ENCODE data around the gene HEY2.
"Not testable (repeated sequence)": the region's sequence is repeated elsewhere in the genome, so short reads cannot be mapped to it uniquely, and the experiment has no call there.

HEY2 gene

GRCh38 chr6:125749173-125749864 lies at the start of gene HEY2:
Gene HEY2, plus strand, starts transcription at chr6:125749632. Its CDS starts 145 bp downstream, at chr6:125749777.
- TF ChIP-seq SP1 (IDR thresholded peaks at IDR 0.05) = no peak
- no peak for TF ChIP-seq FOXK2 (IDR thresholded peaks at IDR 0.05)
- TF ChIP-seq BHLHE40 (IDR thresholded peaks at IDR 0.05; ENCODE audit: borderline replicate concordance) = no peak
- TF ChIP-seq ZNF384 (IDR thresholded peaks at IDR 0.05) = no peak
- peak; percentile 80 for TF ChIP-seq L3MBTL2 (conservative IDR thresholded peaks at IDR 0.05)
- TF ChIP-seq CTBP1 (IDR thresholded peaks at IDR 0.05; ENCODE audit: borderline replicate concordance) = peak; percentile 70
- no peak for TF ChIP-seq SUZ12 (IDR thresholded peaks at IDR 0.05)
- TF ChIP-seq PKNOX1 (IDR thresholded peaks at IDR 0.05) = no peak
- peak; percentile 56; the same call in 1 of the 2 replicates for TF ChIP-seq ARNT (IDR thresholded peaks at IDR 0.05)
- no peak for TF ChIP-seq NFRKB (IDR thresholded peaks at IDR 0.05)
- no peak for TF ChIP-seq HDGF (IDR thresholded peaks at IDR 0.05; ENCODE audit: borderline replicate concordance)
- TF ChIP-seq TARDBP (IDR thresholded peaks at IDR 0.05) = peak; percentile 81
- peak; percentile 95 for TF ChIP-seq FOXM1 (IDR thresholded peaks at IDR 0.05; ENCODE audit: borderline replicate concordance)
- TF ChIP-seq ELF4 (IDR thresholded peaks at IDR 0.05) = no peak
- no peak for TF ChIP-seq FOXA1 (IDR thresholded peaks at IDR 0.05)
- peak; percentile 72; the same call in 1 of the 2 replicates for TF ChIP-seq LEF1 (IDR thresholded peaks at IDR 0.05; ENCODE audit: borderline replicate concordance)
- ChIA-PET POLR2A (interaction anchor here (1.1 to 1.8 kb wide), 2 partner anchors 165 to 237 kb away, joined by 3 to 4 read pairs; no protein-coding TSS in a partner anchor), CTCF (no interaction called here)
- DNase-seq (ENCODE audit: extremely low spot score) = peak; percentile 96

GRCh38 chr6:125700581-125701353 lies 48.7 kb upstream of the HEY2 start:
- no peak for TF ChIP-seq ARNT (IDR thresholded peaks at IDR 0.05)
- TF ChIP-seq SUZ12 (IDR thresholded peaks at IDR 0.05) = no peak
- TF ChIP-seq FOXM1 (IDR thresholded peaks at IDR 0.05; ENCODE audit: borderline replicate concordance) = no peak
- no peak for TF ChIP-seq FOXA1 (IDR thresholded peaks at IDR 0.05)
- ChIA-PET POLR2A (no interaction called here), CTCF (no interaction called here)
- no peak for DNase-seq (ENCODE audit: extremely low spot score)

- POLR2A ChIA-PET = no interaction called here
- TF ChIP-seq NFRKB (IDR thresholded peaks at IDR 0.05) = no peak
- TF ChIP-seq SP1 (IDR thresholded peaks at IDR 0.05) = no peak
- TF ChIP-seq FOXK2 (IDR thresholded peaks at IDR 0.05) = no peak
- TF ChIP-seq TARDBP (IDR thresholded peaks at IDR 0.05) = no peak
- TF ChIP-seq PKNOX1 (IDR thresholded peaks at IDR 0.05) = no peak
- TF ChIP-seq ARNT (IDR thresholded peaks at IDR 0.05) = no peak
- TF ChIP-seq FOXM1 (IDR thresholded peaks at IDR 0.05; ENCODE audit: borderline replicate concordance) = no peak
- no peak for TF ChIP-seq LEF1 (IDR thresholded peaks at IDR 0.05; ENCODE audit: borderline replicate concordance)
- no peak for TF ChIP-seq HDGF (IDR thresholded peaks at IDR 0.05; ENCODE audit: borderline replicate concordance)
- no peak for TF ChIP-seq CTBP1 (IDR thresholded peaks at IDR 0.05; ENCODE audit: borderline replicate concordance)
- no peak for TF ChIP-seq L3MBTL2 (conservative IDR thresholded peaks at IDR 0.05)
- no peak for TF ChIP-seq ELF4 (IDR thresholded peaks at IDR 0.05)
- TF ChIP-seq SUZ12 (IDR thresholded peaks at IDR 0.05) = no peak
- DNase-seq (ENCODE audit: extremely low spot score) = no peak
- CTCF ChIA-PET = no interaction called here
Observed at GRCh38 chr6:125701354-125701668, 48.1 kb upstream of the HEY2 start.

GRCh38 chr6:125703882-125704281 lies 45.5 kb upstream of the HEY2 start:
- POLR2A ChIA-PET; DNase-seq (ENCODE audit: extremely low spot score); CTCF ChIA-PET: not testable (repeated sequence)

GRCh38 chr6:125707615-125708243 lies 41.7 kb upstream of the HEY2 start:
- DNase-seq (ENCODE audit: extremely low spot score) = no peak
- ChIA-PET POLR2A (no interaction called here), CTCF (no interaction called here)
- no peak for TF ChIP-seq TARDBP (IDR thresholded peaks at IDR 0.05)
- no peak for TF ChIP-seq L3MBTL2 (conservative IDR thresholded peaks at IDR 0.05)
- TF ChIP-seq SP1 (IDR thresholded peaks at IDR 0.05) = no peak
- TF ChIP-seq LEF1 (IDR thresholded peaks at IDR 0.05; ENCODE audit: borderline replicate concordance) = no peak
- TF ChIP-seq ELF4 (IDR thresholded peaks at IDR 0.05) = no peak
- no peak for TF ChIP-seq PKNOX1 (IDR thresholded peaks at IDR 0.05)
- TF ChIP-seq FOXA1 (IDR thresholded peaks at IDR 0.05) = no peak
- no peak for TF ChIP-seq FOXM1 (IDR thresholded peaks at IDR 0.05; ENCODE audit: borderline replicate concordance)
- TF ChIP-seq CTBP1 (IDR thresholded peaks at IDR 0.05; ENCODE audit: borderline replicate concordance) = no peak
- TF ChIP-seq ARNT (IDR thresholded peaks at IDR 0.05) = no peak

GRCh38 chr6:125711013-125711675 lies 38.3 kb upstream of the HEY2 start:
- ChIA-PET POLR2A (no interaction called here), CTCF (no interaction called here)
- no peak for DNase-seq (ENCODE audit: extremely low spot score)
- no peak for TF ChIP-seq L3MBTL2 (conservative IDR thresholded peaks at IDR 0.05)
- TF ChIP-seq SUZ12 (IDR thresholded peaks at IDR 0.05) = no peak
- TF ChIP-seq ZNF384 (IDR thresholded peaks at IDR 0.05) = no peak
- no peak for TF ChIP-seq HDGF (IDR thresholded peaks at IDR 0.05; ENCODE audit: borderline replicate concordance)
- no peak for TF ChIP-seq FOXA1 (IDR thresholded peaks at IDR 0.05)
- TF ChIP-seq BHLHE40 (IDR thresholded peaks at IDR 0.05; ENCODE audit: borderline replicate concordance) = no peak
- TF ChIP-seq PKNOX1 (IDR thresholded peaks at IDR 0.05) = no peak
- no peak for TF ChIP-seq ARNT (IDR thresholded peaks at IDR 0.05)
- no peak for TF ChIP-seq CTBP1 (IDR thresholded peaks at IDR 0.05; ENCODE audit: borderline replicate concordance)
- TF ChIP-seq LEF1 (IDR thresholded peaks at IDR 0.05; ENCODE audit: borderline replicate concordance) = no peak
- no peak for TF ChIP-seq NFRKB (IDR thresholded peaks at IDR 0.05)
- no peak for TF ChIP-seq TARDBP (IDR thresholded peaks at IDR 0.05)
- no peak for TF ChIP-seq FOXM1 (IDR thresholded peaks at IDR 0.05; ENCODE audit: borderline replicate concordance)
- TF ChIP-seq ELF4 (IDR thresholded peaks at IDR 0.05) = no peak
- no peak for TF ChIP-seq SP1 (IDR thresholded peaks at IDR 0.05)
- no peak for TF ChIP-seq FOXK2 (IDR thresholded peaks at IDR 0.05)
